Stimulated activated CD4-positive, alpha-beta T cell treated with anti-CD3 and anti-CD28 coated beads, Interleukin-4, amount 100 ng/mL, for 24 hours (primary cell): ENCODE results near the gene GIN1.
"Not testable (repeated sequence)": the region's sequence is repeated elsewhere in the genome, so short reads cannot be mapped to it uniquely, and the experiment has no call there.

Source experiments
- DNase-seq: peaks from one replicate; pipeline ENCODE4 v3.0.0-alpha.2; 2020

The GIN1 gene

GRCh38 chr5:103109277-103109676, 10.7 kb downstream of the GIN1 start:
- DNase-seq: no peak

GRCh38 chr5:103108086-103108485, 11.9 kb downstream of the GIN1 start:
- no peak for DNase-seq

GRCh38 chr5:103102234-103102633, 17.7 kb downstream of the GIN1 start:
- no peak for DNase-seq

- DNase-seq: no peak
Observed at GRCh38 chr5:103101079-103101750, 18.7 kb downstream of the GIN1 start.

GRCh38 chr5:103098993-103099392, 20.9 kb downstream of the GIN1 start:
- no peak for DNase-seq

- DNase-seq: no peak
Observed at GRCh38 chr5:103094737-103095136, 25.2 kb downstream of the GIN1 start.

GRCh38 chr5:103093727-103094126, 26.2 kb downstream of the GIN1 start:
- DNase-seq: no peak

GRCh38 chr5:103092676-103093075, 27.3 kb downstream of the GIN1 start:
- no peak for DNase-seq

- no peak for DNase-seq
Observed at GRCh38 chr5:103090791-103091190, 29.1 kb downstream of the GIN1 start.

- DNase-seq: no peak
Observed at GRCh38 chr5:103089272-103089671, 30.7 kb downstream of the GIN1 start.

GRCh38 chr5:103086547-103086946, 33.4 kb downstream of the GIN1 start:
- no peak for DNase-seq

GRCh38 chr5:103079796-103080195, 40.1 kb downstream of the GIN1 start:
- no peak for DNase-seq

- no peak for DNase-seq
Observed at GRCh38 chr5:103075442-103075841, 44.5 kb downstream of the GIN1 start.

GRCh38 chr5:103073500-103073899, 46.4 kb downstream of the GIN1 start:
- not testable (repeated sequence) for DNase-seq

GRCh38 chr5:103066326-103066725, 53.6 kb downstream of the GIN1 start:
- DNase-seq: no peak

- no peak for DNase-seq
Observed at GRCh38 chr5:103060424-103060954, 59.4 kb downstream of the GIN1 start.

- DNase-seq: no peak
Observed at GRCh38 chr5:103059525-103059924, 60.4 kb downstream of the GIN1 start.

GRCh38 chr5:103057208-103058130, 62.5 kb downstream of the GIN1 start:
- no peak for DNase-seq

GRCh38 chr5:103046706-103047105, 73.2 kb downstream of the GIN1 start:
- DNase-seq: not testable (repeated sequence)

GRCh38 chr5:103041071-103041676, 78.8 kb downstream of the GIN1 start:
- DNase-seq: no peak

- DNase-seq: no peak
Observed at GRCh38 chr5:103037673-103038455, 82.1 kb downstream of the GIN1 start.

GRCh38 chr5:103036601-103037000, 83.3 kb downstream of the GIN1 start:
- no peak for DNase-seq
